ENCODE measurements around the gene SERPINB5. TPM values are rescaled to one million over a fixed set of nuclear protein-coding genes. Genes with fewer than 3 reads are reported as not detected.
"Not testable (repeated sequence)": the region's sequence is repeated elsewhere in the genome, so short reads cannot be mapped to it uniquely, and the experiment has no call there.

SERPINB5 gene
- not detected for polyA plus RNA-seq (2012; ENCODE audit: insufficient read depth, insufficient read length)

GRCh38 chr18:63476668-63477067, at the start of gene SERPINB5:
TSS of gene SERPINB5 (plus strand) at chr18:63476958. CDS start at chr18:63484429, 7,471 bp downstream.
- H3K4me3 ChIP-seq (ENCODE audit: low read length): no peak within 1 kb of the TSS
- DNase-seq (ENCODE audit: low read depth, low spot score): no peak

DNA sequence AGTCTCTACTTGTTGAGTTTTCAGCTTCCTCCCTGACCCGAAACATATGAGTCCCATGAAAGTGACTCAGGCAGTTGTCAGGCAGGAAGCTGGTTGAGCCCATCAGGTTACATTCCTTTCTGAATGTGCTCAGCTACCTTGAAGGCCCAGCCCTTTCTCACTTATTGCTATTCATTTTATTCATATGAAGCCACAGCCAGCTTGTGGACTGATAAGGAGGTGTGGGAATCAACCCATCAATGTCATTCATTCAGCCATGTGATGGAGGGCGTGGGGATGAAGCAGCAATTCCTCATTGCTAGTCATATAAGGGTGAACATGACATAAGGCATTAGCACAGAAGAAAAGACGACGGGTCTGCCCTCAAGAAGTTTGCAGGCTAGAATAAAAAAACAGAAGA, 49.2 kb upstream of the SERPINB5 start:
- H3K4me3 ChIP-seq (ENCODE audit: low read length): no peak overlapping the region
- DNase-seq (ENCODE audit: low read depth, low spot score): no peak

DNA sequence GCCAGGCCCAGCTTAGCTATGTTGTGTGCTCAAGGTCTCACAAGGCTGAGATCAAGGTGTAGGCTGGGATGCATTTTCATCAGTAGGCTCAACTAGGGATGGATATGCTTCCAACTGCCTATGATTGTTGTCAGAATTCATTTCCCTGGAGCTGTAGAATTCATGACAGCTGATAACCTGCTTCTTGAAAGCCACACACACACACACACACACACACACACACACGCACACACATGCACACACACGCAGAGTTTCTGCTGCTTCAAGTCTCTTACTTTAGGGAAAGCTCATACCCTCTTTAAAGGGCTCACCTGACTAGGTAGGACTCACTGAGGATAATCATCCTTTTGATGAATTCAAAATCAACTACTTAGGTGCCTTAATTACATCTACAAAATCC, 46.2 kb upstream of the SERPINB5 start:
- no peak for DNase-seq (ENCODE audit: low read depth, low spot score)
- no peak overlapping the region for H3K4me3 ChIP-seq (ENCODE audit: low read length)

DNA sequence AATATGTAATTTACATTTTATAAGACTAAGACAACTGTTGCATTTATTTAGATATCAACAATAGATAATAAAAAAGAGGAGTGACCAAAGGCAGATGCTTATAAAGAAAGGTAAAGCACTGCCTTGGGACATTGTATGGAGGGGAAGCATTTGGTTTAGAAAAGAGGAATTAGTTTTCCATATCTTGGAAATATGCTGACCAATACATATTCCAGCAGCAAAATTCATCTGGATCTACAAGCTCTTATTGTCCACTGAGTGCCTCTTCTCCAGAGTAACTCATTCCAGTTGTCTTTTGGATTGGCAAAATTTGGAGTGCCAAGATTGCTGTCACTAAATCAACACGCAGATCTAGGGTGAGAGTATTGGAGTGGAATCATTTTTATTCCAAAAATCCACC, 45.6 kb upstream of the SERPINB5 start:
- DNase-seq (ENCODE audit: low read depth, low spot score): no peak
- H3K4me3 ChIP-seq (ENCODE audit: low read length): no peak overlapping the region

GRCh38 chr18:63433334-63433866, 43.4 kb upstream of the SERPINB5 start:
- DNase-seq (ENCODE audit: low read depth, low spot score): no peak
- no peak overlapping the region for H3K4me3 ChIP-seq (ENCODE audit: low read length)

GRCh38 chr18:63438181-63438580, 38.6 kb upstream of the SERPINB5 start:
- DNase-seq (ENCODE audit: low read depth, low spot score): no peak
- H3K4me3 ChIP-seq (ENCODE audit: low read length): no peak overlapping the region

DNA sequence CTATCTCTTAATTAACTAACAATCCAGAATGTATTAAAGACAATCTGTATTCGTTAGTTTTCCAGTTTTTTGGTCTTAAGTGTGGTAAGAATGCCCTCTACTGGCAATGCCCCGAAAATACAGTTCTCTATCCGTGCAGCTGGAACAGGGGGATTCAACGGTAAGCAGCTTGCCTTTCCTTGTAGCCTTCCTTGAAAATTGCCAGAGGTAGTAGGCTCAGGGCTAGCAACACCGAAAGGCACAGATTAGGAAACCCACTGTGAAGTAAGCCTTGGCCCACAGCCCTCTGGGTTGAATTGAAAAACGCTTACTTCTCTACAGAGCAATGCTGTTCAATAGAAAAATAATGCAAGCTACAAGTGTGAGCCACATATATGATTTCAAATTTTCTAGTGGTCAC, 37.4 kb upstream of the SERPINB5 start:
- DNase-seq (ENCODE audit: low read depth, low spot score): peak; percentile 66
- no peak overlapping the region for H3K4me3 ChIP-seq (ENCODE audit: low read length)

- DNase-seq (ENCODE audit: low read depth, low spot score): no peak
- no peak overlapping the region for H3K4me3 ChIP-seq (ENCODE audit: low read length)
Measured at GRCh38 chr18:63440219-63440618, 36.5 kb upstream of the SERPINB5 start.

GRCh38 chr18:63440881-63441280, 35.9 kb upstream of the SERPINB5 start:
- no peak for DNase-seq (ENCODE audit: low read depth, low spot score)
- H3K4me3 ChIP-seq (ENCODE audit: low read length): no peak overlapping the region

DNA sequence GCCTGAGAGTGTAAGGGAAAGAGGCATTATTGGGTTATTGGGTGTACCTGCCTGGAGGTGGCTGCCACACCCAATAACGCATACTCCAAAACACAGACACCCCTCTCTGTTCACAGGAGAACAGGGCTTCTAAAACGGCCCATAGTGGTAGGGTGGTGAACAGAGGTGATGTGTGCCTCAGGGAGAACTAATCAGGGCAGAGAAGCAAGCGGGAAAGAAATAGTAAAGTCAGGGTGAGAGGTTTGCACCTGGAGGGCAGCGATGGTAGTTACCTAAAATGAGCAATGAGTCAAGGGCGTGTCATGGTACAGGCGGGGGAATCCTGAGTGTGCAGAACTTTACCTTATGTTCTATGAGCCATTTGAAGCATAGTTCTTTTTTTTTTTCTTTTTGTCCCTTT, 32.9 kb upstream of the SERPINB5 start:
- DNase-seq (ENCODE audit: low read depth, low spot score): no peak
- H3K4me3 ChIP-seq (ENCODE audit: low read length): no peak overlapping the region

DNA sequence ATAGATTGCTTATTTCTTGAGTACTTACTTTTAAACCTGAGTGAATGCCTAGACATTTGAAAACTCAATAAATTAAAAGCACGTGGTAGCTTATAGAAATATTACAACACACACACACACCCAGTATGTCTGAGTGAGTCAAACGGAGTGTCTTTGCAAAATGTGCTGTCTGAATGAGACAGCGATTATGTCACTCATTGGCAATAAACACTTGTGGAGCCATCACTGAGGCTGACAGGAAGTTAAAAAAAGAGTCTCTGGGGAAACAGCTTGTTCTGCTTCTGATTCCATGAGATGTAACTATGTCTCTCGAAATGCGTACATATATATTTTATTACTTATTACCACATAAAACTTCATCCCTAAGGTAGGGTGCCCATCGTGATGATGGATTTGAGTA, 32.2 kb upstream of the SERPINB5 start:
- DNase-seq (ENCODE audit: low read depth, low spot score): no peak
- no peak overlapping the region for H3K4me3 ChIP-seq (ENCODE audit: low read length)

DNA sequence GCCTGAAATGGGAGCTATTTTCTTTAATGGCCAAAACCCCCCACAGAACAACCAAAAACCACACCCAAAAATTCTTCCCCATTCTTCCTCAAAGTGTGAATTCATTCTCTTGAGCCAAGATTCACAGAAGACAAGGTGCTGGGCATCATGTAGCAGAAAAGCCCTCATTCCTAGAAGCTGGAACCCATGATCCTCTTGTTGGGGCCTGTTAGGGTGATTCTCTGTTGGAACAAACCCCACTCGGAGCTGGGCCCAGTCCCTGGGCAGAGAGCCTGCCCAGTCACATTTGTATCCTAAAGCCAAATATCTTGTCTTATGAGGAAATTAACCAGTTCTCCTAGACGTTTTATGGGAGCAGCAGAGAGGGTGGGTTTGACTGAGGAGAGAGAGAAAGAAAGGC, 31.7 kb upstream of the SERPINB5 start:
- DNase-seq (ENCODE audit: low read depth, low spot score): no peak
- no peak overlapping the region for H3K4me3 ChIP-seq (ENCODE audit: low read length)

GRCh38 chr18:63446266-63446665, 30.5 kb upstream of the SERPINB5 start:
- DNase-seq (ENCODE audit: low read depth, low spot score): no peak
- no peak overlapping the region for H3K4me3 ChIP-seq (ENCODE audit: low read length)

DNA sequence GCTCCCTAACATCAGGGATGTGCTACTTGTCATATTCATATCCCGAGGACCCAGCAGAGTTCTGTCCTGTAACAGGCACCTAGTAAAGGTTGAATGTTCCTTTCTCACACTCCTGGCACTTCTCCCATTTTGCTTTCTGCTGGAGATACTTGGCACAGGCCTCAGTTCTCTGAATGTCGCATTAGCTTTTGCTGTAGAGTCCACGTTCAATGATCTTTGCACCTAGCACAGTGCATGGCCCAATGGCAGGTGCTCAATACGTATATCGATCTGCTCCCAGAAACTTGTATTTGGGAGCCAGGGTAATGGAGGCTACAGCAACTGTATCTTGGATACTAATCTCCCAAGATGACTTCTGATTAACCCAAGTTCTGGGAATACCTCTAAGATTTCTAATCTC, 29.7 kb upstream of the SERPINB5 start:
- DNase-seq (ENCODE audit: low read depth, low spot score): no peak
- H3K4me3 ChIP-seq (ENCODE audit: low read length): no peak overlapping the region

DNA sequence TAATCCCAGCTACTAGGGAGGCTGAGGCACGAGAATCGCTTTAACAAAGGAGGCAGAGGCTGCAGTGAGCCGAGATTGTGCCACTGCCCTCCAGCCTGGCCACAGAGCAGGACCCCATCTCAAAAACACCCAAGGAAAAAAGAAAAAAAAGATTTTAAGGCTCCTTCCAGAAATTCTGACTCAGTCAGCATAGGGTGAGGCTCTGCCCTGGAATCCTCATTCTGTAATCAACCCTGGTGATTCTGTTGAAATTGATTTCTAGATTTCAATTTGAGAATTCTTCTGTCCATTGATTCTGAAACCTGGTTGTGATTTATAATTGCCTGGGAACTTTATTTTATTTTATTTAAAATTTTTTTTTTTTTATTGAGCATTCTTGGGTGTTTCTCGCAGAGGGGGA, 27.3 kb upstream of the SERPINB5 start:
- no peak for DNase-seq (ENCODE audit: low read depth, low spot score)
- H3K4me3 ChIP-seq (ENCODE audit: low read length): no peak overlapping the region

DNA sequence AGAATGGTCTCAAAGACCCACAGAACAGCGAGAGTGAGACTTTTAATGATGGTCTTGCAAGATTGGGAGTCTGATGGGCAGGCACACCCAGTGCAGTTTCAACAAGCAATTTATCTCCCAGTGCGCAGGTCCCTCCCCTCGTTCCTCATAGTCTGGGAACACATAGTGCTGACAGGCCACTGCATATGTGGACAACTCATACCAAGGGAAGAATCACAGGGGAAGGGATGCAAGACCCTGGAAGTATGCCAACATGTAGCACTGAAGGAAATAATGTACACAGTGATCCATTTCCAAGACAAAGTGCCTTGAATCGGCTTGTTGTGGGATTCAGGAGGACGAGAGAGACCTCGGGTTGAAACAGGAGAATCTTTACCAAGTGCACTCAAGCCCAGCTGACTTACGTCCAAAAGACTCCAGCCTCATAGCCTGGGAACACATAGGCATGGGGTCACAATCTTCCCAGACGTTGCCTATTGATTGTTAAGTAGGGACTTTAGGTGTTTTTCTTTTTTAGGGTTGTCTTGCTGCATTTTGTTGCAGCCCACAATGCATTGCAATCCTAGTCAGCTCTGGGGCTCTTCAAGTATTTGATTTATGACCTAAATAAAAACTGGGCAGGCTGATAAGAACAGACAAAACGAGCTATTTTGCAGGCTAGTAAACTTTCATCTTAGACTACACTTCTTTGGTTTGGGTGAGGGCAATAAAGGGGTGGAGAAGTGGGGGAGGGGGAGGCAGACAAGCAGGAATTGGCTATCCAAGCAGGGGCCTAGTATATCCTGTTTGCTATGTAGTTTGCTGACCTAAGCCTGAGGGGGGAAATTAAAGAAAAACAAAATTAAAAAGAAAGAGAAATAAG, 24.7 kb upstream of the SERPINB5 start:
- no peak overlapping the region for H3K4me3 ChIP-seq (ENCODE audit: low read length)
- DNase-seq (ENCODE audit: low read depth, low spot score): no peak

DNA sequence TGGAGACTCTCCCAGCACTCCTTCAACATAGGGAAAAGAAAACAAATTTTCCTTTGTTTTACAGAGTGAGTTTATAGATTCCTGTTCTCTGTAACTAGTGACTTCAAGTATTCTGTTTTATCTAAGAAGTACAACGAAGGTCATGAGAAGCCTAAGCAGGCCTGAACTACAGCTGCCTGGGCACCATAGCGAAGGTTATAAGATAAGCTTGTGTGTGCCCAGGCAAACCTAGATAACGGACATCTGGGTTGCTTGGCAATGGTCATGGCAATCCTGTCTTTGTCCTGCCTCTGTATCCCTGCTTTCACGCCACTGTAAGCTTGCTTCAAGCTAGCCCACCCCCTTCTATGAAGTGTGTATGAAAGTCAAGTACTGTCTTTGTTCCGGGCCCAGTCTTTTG, 24.0 kb upstream of the SERPINB5 start:
- not testable (repeated sequence) for H3K4me3 ChIP-seq (ENCODE audit: low read length); DNase-seq (ENCODE audit: low read depth, low spot score)

DNA sequence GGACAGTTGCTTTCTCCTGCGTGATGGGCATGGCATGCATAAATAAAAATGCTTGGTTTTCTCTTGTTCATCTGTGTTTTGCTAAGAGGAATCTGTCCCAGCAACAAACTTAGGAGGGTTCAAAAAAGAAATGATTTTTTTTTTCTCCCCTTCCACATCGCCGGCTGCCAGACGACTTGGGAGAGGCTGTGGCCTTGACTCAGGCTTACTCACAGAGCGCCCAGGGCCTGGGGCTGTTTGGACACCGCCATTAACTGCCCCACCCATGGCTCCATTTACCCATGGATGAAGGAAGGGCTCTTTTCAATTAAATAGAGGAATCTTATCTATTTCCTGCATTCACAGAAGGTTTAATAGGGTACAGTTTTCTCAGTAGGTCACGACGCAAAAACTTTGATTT, 22.3 kb upstream of the SERPINB5 start:
- no peak overlapping the region for H3K4me3 ChIP-seq (ENCODE audit: low read length)
- no peak for DNase-seq (ENCODE audit: low read depth, low spot score)

DNA sequence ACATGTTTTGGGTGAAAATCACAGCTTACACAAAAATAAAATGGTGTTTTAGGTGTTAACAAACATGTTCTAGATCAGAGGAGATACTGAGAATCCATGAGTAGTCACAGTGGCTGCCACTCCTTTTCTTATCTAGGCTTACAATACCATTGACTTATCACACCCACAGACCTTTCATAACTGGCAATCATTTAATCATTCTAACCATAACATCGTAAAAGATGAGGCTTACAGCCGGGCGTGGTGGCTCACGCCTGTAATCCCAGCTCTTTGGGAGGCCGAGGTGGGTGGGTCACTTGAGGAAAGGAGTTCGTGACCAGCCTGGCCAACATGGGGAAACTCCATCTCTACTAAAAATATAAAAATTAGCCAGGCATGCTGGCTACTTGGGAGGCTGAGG, 18.8 kb upstream of the SERPINB5 start:
- H3K4me3 ChIP-seq (ENCODE audit: low read length): no peak overlapping the region
- DNase-seq (ENCODE audit: low read depth, low spot score): no peak

DNA sequence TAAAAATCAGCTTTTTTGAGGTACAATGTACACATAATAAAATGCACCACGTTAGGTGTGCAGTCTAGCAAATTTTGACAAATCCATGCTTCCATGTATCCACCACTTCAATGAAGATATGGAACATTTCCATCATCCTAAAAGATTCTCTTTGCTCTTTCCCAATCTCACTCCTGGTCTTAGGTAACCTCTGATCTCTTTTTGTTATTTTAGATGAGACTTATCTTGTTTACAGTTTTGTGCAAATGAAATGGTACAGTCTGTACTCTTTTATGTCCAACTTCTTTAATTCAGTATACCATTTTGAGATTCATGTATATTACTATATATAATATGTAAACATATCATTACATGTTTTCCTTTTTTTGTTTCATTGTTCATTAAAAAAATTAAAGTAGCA, 16.3 kb upstream of the SERPINB5 start:
- no peak for DNase-seq (ENCODE audit: low read depth, low spot score)
- no peak overlapping the region for H3K4me3 ChIP-seq (ENCODE audit: low read length)

DNA sequence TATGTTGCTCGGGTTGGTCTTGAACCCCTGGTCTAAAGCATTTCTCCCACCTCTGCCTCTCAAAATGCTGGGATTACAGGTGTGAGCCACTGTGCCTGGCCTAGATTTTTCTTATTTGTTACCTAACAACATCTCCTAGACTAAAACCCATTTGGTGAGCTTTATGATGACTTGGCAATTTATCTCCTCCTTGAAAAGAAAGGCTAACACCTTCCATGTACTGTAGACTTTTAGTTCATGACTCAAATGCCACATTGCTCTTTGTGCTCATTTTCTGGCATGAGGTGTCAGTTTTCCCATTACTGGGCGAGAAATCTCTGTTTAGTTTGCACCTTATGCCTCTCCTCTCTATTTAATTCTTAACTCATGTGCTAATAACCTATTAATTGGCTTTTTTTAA, 12.3 kb upstream of the SERPINB5 start:
- no peak overlapping the region for H3K4me3 ChIP-seq (ENCODE audit: low read length)
- DNase-seq (ENCODE audit: low read depth, low spot score): no peak

All from Jurkat, Clone E6-1 (cell line).